H9 (cell line): ENCODE data around the gene CALHM1. TPM values are rescaled to one million over a fixed set of nuclear protein-coding genes. Genes with fewer than 3 reads are reported as not detected.

Source experiments
- DNase-seq: peaks from one replicate; pipeline ENCODE4 v3.0.0-alpha.2; 2017
- H2AFZ ChIP-seq: one replicate; pipeline ENCODE4 v1.6.1; 2013; ENCODE audit warnings: mild to moderate bottlenecking, low read length, control low read depth, moderate library complexity
- H2AK5ac ChIP-seq: 2 replicates; pipeline ENCODE4 v1.6.1; 2013; ENCODE audit warnings: low read length, control low read depth, mixed read lengths; ENCODE audit not compliant: insufficient read length
- H2BK120ac ChIP-seq: one replicate; pipeline ENCODE4 v1.6.1; 2013; ENCODE audit warnings: low read depth, mild to moderate bottlenecking, low read length, control low read depth, inconsistent platforms; ENCODE audit not compliant: poor library complexity, severe bottlenecking
- H2BK12ac ChIP-seq: 2 replicates; pipeline ENCODE4 v1.6.1; 2013; ENCODE audit warnings: low read length, control low read depth, mixed read lengths, low read depth; ENCODE audit not compliant: insufficient read length
- H2BK15ac ChIP-seq: 2 replicates; pipeline ENCODE4 v1.6.1; 2013; ENCODE audit warnings: low read depth, low read length, control low read depth
- H2BK20ac ChIP-seq: one replicate; pipeline ENCODE4 v1.6.1; 2013; ENCODE audit warnings: low read depth, mild to moderate bottlenecking, low read length, control low read depth, inconsistent platforms; ENCODE audit not compliant: poor library complexity, severe bottlenecking
- H2BK5ac ChIP-seq: 2 replicates; pipeline ENCODE4 v1.6.1; 2013; ENCODE audit warnings: low read length, control low read depth, mixed read lengths; ENCODE audit not compliant: insufficient read length
- H3K14ac ChIP-seq: 2 replicates; pipeline ENCODE4 v1.6.1; 2013; ENCODE audit warnings: low read length, control low read depth; ENCODE audit not compliant: insufficient read depth
- H3K18ac ChIP-seq: 2 replicates; pipeline ENCODE4 v1.6.1; 2013; ENCODE audit warnings: low read depth, mild to moderate bottlenecking, mixed read lengths, low read length, control low read depth; ENCODE audit not compliant: insufficient read length
- H3K23ac ChIP-seq: 2 replicates; pipeline ENCODE4 v1.6.1; 2013; ENCODE audit warnings: low read length, control low read depth, mixed read lengths, low read depth; ENCODE audit not compliant: insufficient read length
- H3K23me2 ChIP-seq: 2 replicates; pipeline ENCODE4 v1.6.1; 2013; ENCODE audit warnings: low read depth, mild to moderate bottlenecking, mixed read lengths, low read length, control low read depth; ENCODE audit not compliant: insufficient read length, poor library complexity, severe bottlenecking
- H3K27ac ChIP-seq: 2 replicates; pipeline ENCODE4 v1.5.1; 2013; ENCODE audit warnings: low read length, control low read depth, mixed read lengths, low read depth; ENCODE audit not compliant: insufficient read length
- H3K27me3 ChIP-seq: 2 replicates; pipeline ENCODE4 v1.6.1; 2013; ENCODE audit warnings: low read length, control low read depth, inconsistent platforms; ENCODE audit not compliant: insufficient read depth
- H3K4ac ChIP-seq: 2 replicates; pipeline ENCODE4 v1.6.1; 2013; ENCODE audit warnings: low read depth, mild to moderate bottlenecking, control low read depth, inconsistent platforms, low read length, moderate library complexity
- H3K4me1 ChIP-seq: 2 replicates; pipeline ENCODE4 v1.6.1; 2013; ENCODE audit warnings: low read length, control low read depth, inconsistent platforms; ENCODE audit not compliant: insufficient read depth
- H3K4me2 ChIP-seq: 2 replicates; pipeline ENCODE4 v1.6.1; 2013; ENCODE audit warnings: low read length, control low read depth, mixed read lengths; ENCODE audit not compliant: insufficient read length, insufficient read depth
- H3K56ac ChIP-seq: 2 replicates; pipeline ENCODE4 v1.6.1; 2013; ENCODE audit warnings: low read depth, mild to moderate bottlenecking, mixed read lengths, low read length, control low read depth; ENCODE audit not compliant: insufficient read length
- H3K79me1 ChIP-seq: 2 replicates; pipeline ENCODE4 v1.6.1; 2013; ENCODE audit warnings: low read depth, mild to moderate bottlenecking, moderate library complexity, low read length, control low read depth, inconsistent platforms; ENCODE audit not compliant: insufficient read depth, poor library complexity, severe bottlenecking
- H3K79me2 ChIP-seq: 2 replicates; pipeline ENCODE4 v1.6.1; 2013; ENCODE audit warnings: low read length, control low read depth, inconsistent platforms; ENCODE audit not compliant: insufficient read depth
- H3K9ac ChIP-seq: 2 replicates; pipeline ENCODE4 v1.6.1; 2013; ENCODE audit warnings: low read length, control low read depth, mixed read lengths; ENCODE audit not compliant: insufficient read length; ENCODE audit errors: extremely low read depth
- H3K9me3 ChIP-seq: one replicate; pipeline ENCODE4 v1.6.1; 2013; ENCODE audit warnings: low read depth, low read length, inconsistent platforms; ENCODE audit not compliant: control insufficient read depth
- H3T11ph ChIP-seq: one replicate; pipeline ENCODE4 v1.6.1; 2013; ENCODE audit warnings: mild to moderate bottlenecking, low read length, control low read depth, inconsistent platforms
- H4K20me1 ChIP-seq: one replicate; pipeline ENCODE4 v1.6.1; 2013; ENCODE audit not compliant: control insufficient read depth, insufficient read length, insufficient read depth
- H4K5ac ChIP-seq: 2 replicates; pipeline ENCODE4 v1.6.1; 2013; ENCODE audit warnings: low read depth, mild to moderate bottlenecking, mixed read lengths, low read length, control low read depth; ENCODE audit not compliant: insufficient read length
- H4K8ac ChIP-seq: replicated peaks from 2 replicates; pipeline ENCODE4 v1.6.1; 2013; ENCODE audit warnings: low read length, control low read depth, mixed read lengths, low read depth; ENCODE audit not compliant: insufficient read length
- H4K91ac ChIP-seq: 2 replicates; pipeline ENCODE4 v1.6.1; 2013; ENCODE audit warnings: low read depth, mild to moderate bottlenecking, moderate library complexity, mixed read lengths, low read length, control low read depth; ENCODE audit not compliant: insufficient read length
- H3K27ac Mint-ChIP-seq, 3 experiments: 2 replicates in 2 of 3; 3 replicates in 1 of 3; pipeline ENCODE4 v1.8.0; 2020 to 2021; ENCODE audit warnings: mixed read lengths in 3 of 3, mild to moderate bottlenecking in 1 of 3, moderate library complexity in 1 of 3
- H3K27me3 Mint-ChIP-seq: 2 replicates; pipeline ENCODE4 v1.8.0; 2021; ENCODE audit warnings: low read depth, mild to moderate bottlenecking, moderate library complexity, mixed read lengths
- H3K36me3 Mint-ChIP-seq, 3 experiments: 2 replicates in 2 of 3; 3 replicates in 1 of 3; pipeline ENCODE4 v1.8.0; 2020 to 2021; ENCODE audit warnings: low read depth in 3 of 3, mixed read lengths in 3 of 3; ENCODE audit not compliant: insufficient read depth in 1 of 3
- H3K4me1 Mint-ChIP-seq, 2 experiments: 2 replicates each; pipeline ENCODE4 v1.8.0; 2020; ENCODE audit warnings: mixed read lengths in 2 of 2
- H3K4me3 Mint-ChIP-seq, 2 experiments: 2 replicates in 1 of 2; 3 replicates in 1 of 2; pipeline ENCODE4 v1.8.0; 2020 to 2021; ENCODE audit warnings: mild to moderate bottlenecking in 2 of 2, mixed read lengths in 2 of 2, moderate library complexity in 1 of 2
- H3K9me3 Mint-ChIP-seq, 2 experiments: 2 replicates in 1 of 2; 3 replicates in 1 of 2; pipeline ENCODE4 v1.8.0; 2020; ENCODE audit warnings: mild to moderate bottlenecking in 2 of 2, mixed read lengths in 2 of 2, moderate library complexity in 1 of 2
- WGBS: extraction: QIAGEN DNeasy Blood & Tissue Kit; methylation state at CpG from one replicate; pipeline ENCODE4 v1.1.7; 2013; ENCODE audit warnings: missing lambda C conversion rate, low lambda C conversion rate, mixed read lengths; ENCODE audit not compliant: insufficient read length; ENCODE audit errors: extremely low coverage; 5-methylcytosine and 5-hydroxymethylcytosine counted together
- total RNA-seq: library from RNA; stranded (reverse); gene quantifications from 2 replicates; pipeline ENCODE4 v1.2.1, GENCODE V29; 2021
- TF ChIP-seq, protein P1 (sequence below): fragments of 200-600 bp; sonication (generic); conservative IDR thresholded peaks from 3 replicates; pipeline ENCODE4 v1.8.0; 2021; ENCODE audit warnings: antibody characterized with exemption, mild to moderate bottlenecking

Gene CALHM1
- total RNA-seq, 1 experiment from 2014 or later: 0.13 TPM

DNA sequence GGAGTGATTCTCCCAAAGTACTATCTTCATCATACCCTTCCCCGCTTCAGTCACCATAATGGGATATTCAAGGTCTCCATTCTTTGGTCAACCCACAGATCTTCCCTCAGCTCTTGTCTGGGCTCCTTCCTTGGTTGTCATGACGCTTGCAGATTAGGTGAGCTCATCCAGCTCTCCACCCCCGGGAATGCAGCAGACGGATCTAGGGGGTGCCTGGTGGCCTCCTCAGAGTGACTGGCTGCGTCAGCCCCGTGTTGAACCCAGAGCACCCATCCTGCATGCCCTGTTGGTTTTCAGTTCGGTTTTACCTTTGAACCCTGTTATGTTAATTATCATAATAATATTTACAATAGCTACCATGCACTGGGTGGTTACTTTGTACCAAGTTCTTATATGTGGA is 41.2 kb upstream of the CALHM1 start:
- H3K4me2 ChIP-seq: no peak overlapping the region
- H3K27me3 ChIP-seq: peaks cover 5% of the 10 kb centered on the region; the same call in 1 of the 2 replicates
- no peak overlapping the region for H2BK5ac ChIP-seq
- no peak for DNase-seq
- Mint-ChIP-seq H3K9me3 (no peaks in the 10 kb centered on the region), H3K4me3 (no peak overlapping the region), H3K36me3 (no peaks in the 10 kb centered on the region), H3K27ac (no peak overlapping the region), H3K27me3 (peaks cover 40% of the 10 kb centered on the region), H3K4me1 (peaks cover 8 to 15% of the 10 kb centered on the region in 2 experiments)
- no peaks in the 10 kb centered on the region for H3K4me1 ChIP-seq
- H3K27ac ChIP-seq: no peak overlapping the region
- no peak overlapping the region for H3K56ac ChIP-seq
- no peak overlapping the region for H4K8ac ChIP-seq
- no peaks in the 10 kb centered on the region for H3K79me2 ChIP-seq
- no peak overlapping the region for H2AK5ac ChIP-seq
- TF ChIP-seq, protein P1, sequence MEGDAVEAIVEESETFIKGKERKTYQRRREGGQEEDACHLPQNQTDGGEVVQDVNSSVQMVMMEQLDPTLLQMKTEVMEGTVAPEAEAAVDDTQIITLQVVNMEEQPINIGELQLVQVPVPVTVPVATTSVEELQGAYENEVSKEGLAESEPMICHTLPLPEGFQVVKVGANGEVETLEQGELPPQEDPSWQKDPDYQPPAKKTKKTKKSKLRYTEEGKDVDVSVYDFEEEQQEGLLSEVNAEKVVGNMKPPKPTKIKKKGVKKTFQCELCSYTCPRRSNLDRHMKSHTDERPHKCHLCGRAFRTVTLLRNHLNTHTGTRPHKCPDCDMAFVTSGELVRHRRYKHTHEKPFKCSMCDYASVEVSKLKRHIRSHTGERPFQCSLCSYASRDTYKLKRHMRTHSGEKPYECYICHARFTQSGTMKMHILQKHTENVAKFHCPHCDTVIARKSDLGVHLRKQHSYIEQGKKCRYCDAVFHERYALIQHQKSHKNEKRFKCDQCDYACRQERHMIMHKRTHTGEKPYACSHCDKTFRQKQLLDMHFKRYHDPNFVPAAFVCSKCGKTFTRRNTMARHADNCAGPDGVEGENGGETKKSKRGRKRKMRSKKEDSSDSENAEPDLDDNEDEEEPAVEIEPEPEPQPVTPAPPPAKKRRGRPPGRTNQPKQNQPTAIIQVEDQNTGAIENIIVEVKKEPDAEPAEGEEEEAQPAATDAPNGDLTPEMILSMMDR: no peak
- H4K20me1 ChIP-seq: no peaks in the 10 kb centered on the region
- no peak overlapping the region for H3T11ph ChIP-seq
- no peak overlapping the region for H4K5ac ChIP-seq
- no peaks in the 10 kb centered on the region for H3K79me1 ChIP-seq
- no peaks in the 10 kb centered on the region for H3K23me2 ChIP-seq
- H4K91ac ChIP-seq: no peak overlapping the region
- no CpG with 5 or more reads among the region's 7 CpGs for WGBS
- no peak overlapping the region for H3K9ac ChIP-seq
- H2BK120ac ChIP-seq: no peak overlapping the region
- no peak overlapping the region for H3K4ac ChIP-seq
- no peak overlapping the region for H2BK12ac ChIP-seq
- no peak overlapping the region for H2AFZ ChIP-seq
- no peak overlapping the region for H2BK15ac ChIP-seq
- H3K23ac ChIP-seq: no peak overlapping the region
- H3K14ac ChIP-seq: no peak overlapping the region
- H3K9me3 ChIP-seq: no peaks in the 10 kb centered on the region
- no peak overlapping the region for H3K18ac ChIP-seq
- no peak overlapping the region for H2BK20ac ChIP-seq
